Caki2 (cell line): ENCODE measurements around the gene ZDHHC14. TPM values are rescaled to one million over a fixed set of nuclear protein-coding genes. Genes with fewer than 3 reads are reported as not detected.

ENCODE experiments used
- DNase-seq: peaks from one replicate; pipeline ENCODE4 v3.0.0-alpha.2; 2015; ENCODE audit warnings: low read depth
- in situ Hi-C: cut with HindIII; loops from 2 replicates; pipeline ENCODE4 v1.10.0; 2016; ENCODE audit warnings: low sequenced_read_pairs, low pct_unique_long_range_greater_than_20kb, mixed read lengths
- total RNA-seq: library from RNA; depleted of rRNA; stranded (reverse); fragments of >200 nt; shearing (Covaris generic); gene quantifications from 2 replicates; pipeline ENCODE4 v1.2.3, GENCODE V29; 2014; ENCODE audit warnings: low replicate concordance

The ZDHHC14 gene
- total RNA-seq, 1 experiment from 2014 or later = 9.8 TPM

GRCh38 chr6:157666729-157667128, 285.7 kb downstream of the ZDHHC14 start:
- no peak for DNase-seq
- in situ Hi-C loops = loop anchor here (10.0 kb wide), 1 partner anchor 342 kb away; the partner anchor contains the start of gene TMEM242

DNA sequence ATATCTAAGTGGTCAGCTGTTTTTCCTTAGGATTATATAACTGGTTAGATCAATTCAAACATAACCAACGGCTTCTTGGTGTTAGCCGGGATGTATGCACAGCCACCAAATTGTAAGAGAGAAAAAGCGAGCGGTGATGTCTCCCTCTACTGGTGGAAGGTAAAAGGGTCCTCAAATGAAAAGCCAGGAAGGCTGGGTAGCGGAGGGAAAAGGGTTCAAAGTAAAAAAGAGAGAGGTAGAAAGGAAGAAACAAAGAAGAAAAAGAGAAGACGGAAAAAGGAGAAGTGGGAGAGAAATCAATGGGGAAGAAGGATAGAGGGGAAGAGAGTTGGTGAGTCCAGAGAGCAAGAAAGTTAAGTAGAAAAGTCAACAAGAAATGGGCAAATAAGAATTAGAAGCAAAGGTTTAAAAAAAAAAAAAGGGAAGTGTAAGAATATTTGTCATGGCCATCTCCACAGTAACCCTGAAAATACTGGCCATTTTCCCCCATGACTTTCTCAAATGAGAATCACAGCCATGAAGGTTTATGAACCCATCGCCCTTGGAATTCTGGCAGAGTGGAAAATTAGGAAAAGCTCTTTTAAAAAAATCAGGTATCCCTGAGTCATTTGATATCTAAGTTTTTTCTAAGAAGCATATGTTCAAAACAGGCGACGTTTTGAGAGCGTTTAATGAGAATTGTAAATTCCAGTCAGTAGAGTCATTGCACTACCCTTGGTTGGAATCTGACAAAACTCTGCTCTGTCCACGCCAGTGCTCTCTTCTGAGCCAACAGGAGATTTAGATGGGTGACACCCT, 286.4 kb downstream of the ZDHHC14 start:
- DNase-seq = peak; percentile 37
- in situ Hi-C loops = loop anchor here (10.0 kb wide), 1 partner anchor 343 kb away; the partner anchor contains the start of gene TMEM242

GRCh38 chr6:157668009-157668401, 287.0 kb downstream of the ZDHHC14 start:
- in situ Hi-C loops = loop anchor here (10.0 kb wide), 1 partner anchor 343 kb away; the partner anchor contains the start of gene TMEM242
- DNase-seq = no peak

DNA sequence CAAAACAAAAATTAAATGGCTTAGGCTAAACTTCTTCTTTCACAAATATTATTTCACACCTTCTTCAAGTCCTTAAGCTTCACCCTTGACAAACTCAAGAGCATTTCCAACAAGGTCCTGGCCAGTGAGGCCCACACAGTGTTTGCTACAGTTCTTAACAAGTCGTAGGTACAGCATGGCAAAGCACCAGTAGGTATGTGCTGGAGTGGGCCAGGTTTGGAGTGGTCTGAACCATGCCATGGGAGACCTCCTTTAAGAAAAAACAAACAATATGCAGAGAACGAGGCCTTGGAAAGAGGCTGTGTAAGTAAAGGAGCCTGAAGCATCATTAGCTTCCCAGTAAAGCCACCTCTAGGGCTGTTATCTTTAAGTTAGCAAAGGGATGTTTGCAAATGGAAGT, 287.7 kb downstream of the ZDHHC14 start:
- in situ Hi-C loops = loop anchor here (10.0 kb wide), 1 partner anchor 344 kb away; the partner anchor contains the start of gene TMEM242
- DNase-seq = no peak

- DNase-seq = no peak
- in situ Hi-C loops = loop anchor here (10.0 kb wide), 1 partner anchor 345 kb away; the partner anchor contains the start of gene TMEM242
Observed at GRCh38 chr6:157669323-157669722, 288.3 kb downstream of the ZDHHC14 start.

DNA sequence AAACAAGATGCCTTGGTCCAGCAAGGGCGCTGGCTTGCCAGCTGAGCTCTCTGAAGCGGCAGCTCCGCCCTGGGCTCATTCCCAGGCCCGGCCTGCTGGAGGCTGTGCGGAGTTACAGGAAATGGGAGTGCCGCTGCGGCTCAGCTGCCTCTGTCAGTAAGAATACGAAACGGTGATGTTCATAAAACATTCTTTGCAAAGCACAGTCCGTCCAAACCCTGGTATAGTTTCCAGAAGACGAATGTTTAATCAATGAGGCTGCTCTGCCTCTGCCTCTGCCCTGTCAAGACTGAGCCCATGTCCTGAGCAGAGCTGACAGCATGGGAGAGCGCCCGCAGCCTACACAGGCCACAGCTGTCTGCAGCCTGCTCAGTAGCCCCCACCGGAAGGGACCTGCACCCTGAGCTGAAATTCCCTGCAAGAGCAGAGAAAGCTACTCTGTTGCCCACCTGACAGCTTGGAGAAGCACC, 288.8 kb downstream of the ZDHHC14 start:
- no peak for DNase-seq
- in situ Hi-C loops = loop anchor here (10.0 kb wide), 1 partner anchor 345 kb away; the partner anchor contains the start of gene TMEM242

GRCh38 chr6:157670466-157671186, 289.6 kb downstream of the ZDHHC14 start:
- in situ Hi-C loops = no loop called here
- DNase-seq = no peak

DNA sequence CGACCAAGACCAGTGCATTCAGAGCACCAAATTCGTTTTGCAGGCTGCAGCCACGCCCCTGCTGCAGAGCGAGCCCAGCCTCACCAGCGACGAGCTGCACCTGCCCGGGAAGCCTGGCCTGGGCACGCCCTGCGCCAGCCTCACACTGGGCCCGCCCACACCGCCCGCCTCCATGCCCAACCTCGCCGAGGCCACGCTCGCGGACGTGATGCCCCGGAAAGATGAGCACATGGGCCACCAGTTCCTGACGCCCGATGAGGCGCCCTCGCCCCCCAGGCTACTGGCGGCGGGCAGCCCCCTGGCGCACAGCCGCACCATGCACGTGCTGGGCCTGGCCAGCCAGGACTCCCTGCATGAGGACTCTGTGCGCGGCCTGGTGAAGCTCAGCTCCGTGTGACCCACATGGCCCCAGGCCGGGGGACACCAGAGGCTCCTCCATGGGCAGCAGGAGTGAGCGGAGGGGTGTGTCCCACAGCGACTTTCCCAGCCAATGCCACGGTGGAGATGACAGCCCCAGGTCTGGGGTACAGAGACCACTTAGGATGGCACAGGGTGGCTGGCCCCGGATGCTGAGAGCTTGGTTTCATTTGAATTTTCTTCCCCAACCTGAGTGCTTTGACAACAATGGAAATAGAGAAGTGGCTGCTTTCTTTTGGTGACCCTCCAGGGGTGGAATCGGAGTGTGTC, 291.9 kb downstream of the ZDHHC14 start:
- DNase-seq = no peak
- in situ Hi-C loops = no loop called here

- in situ Hi-C loops = no loop called here
- no peak for DNase-seq
Observed at GRCh38 chr6:157673596-157673995, 292.6 kb downstream of the ZDHHC14 start.

GRCh38 chr6:157674061-157674460, 293.1 kb downstream of the ZDHHC14 start:
- DNase-seq = no peak
- in situ Hi-C loops = no loop called here

- no peak for DNase-seq
- in situ Hi-C loops = no loop called here
Observed at GRCh38 chr6:157675831-157676230, 294.8 kb downstream of the ZDHHC14 start.

- DNase-seq = no peak
- in situ Hi-C loops = no loop called here
Observed at GRCh38 chr6:157676241-157676640, 295.3 kb downstream of the ZDHHC14 start.

DNA sequence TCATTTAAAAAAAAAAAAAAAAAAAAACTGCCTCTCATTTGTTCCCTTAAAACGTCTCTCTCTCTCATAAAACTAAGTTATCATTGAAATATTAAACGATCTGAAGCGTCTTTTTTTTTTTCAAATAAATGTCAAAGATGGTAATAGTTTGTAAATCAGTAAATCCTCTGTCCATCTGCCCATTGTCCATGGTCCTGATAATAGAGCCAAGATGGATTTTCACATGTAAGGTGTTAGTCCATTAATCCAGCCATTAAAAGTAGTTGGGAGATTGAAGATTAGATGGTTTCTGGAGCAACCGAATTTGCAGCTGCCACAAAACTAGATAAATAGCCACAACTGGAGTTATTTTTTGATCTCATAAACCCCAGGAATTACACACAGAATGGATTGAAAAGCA, 296.2 kb downstream of the ZDHHC14 start:
- in situ Hi-C loops = no loop called here
- DNase-seq = no peak

GRCh38 chr6:157679605-157680580, 298.9 kb downstream of the ZDHHC14 start:
- in situ Hi-C loops = no loop called here
- DNase-seq = no peak

GRCh38 chr6:157681041-157681650, 300.2 kb downstream of the ZDHHC14 start:
- no peak for DNase-seq
- in situ Hi-C loops = no loop called here

DNA sequence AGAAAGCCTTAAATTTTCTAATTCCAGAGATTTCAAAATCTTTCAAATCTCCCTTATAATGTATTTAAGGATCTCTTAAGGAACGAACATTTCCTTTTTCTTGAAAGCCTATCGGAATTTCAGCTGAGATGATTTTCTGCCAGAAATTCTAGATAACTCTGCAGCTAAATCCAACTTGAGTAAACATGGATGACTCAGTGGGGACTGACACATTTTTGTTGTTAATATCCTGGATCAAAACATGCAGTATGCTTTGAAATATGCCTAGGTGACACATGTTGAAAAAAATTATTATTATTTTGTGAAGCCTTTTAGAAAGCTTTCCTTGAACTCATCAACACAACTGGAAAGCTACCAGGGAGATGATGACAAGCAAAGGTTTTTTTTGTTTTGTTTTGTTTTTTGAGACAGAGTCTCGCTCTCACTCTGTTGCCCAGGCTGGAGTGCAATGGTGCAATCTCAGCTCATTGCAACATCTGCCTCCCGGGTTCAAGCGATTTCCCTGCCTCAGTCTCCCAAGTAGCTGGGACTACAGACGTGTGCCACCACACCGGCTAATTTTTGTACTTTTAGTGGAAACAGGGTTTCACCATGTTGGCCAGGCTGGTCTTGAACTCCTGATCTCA, 302.0 kb downstream of the ZDHHC14 start:
- no peak for DNase-seq
- in situ Hi-C loops = no loop called here

GRCh38 chr6:157683707-157684106, 302.7 kb downstream of the ZDHHC14 start:
- in situ Hi-C loops = no loop called here
- DNase-seq = no peak
